HCT116 (cell line): ENCODE measurements around the gene OR2T11. TPM values are rescaled to one million over a fixed set of nuclear protein-coding genes. Genes with fewer than 3 reads are reported as not detected.

Experiments used
- ATAC-seq: fragments of 200-7000 bp; cut with Tn5 transposase; 2 replicates; pipeline ENCODE4 v1.9.1; 2020; ENCODE audit warnings: mild to moderate bottlenecking, moderate library complexity
- BruUV-seq: library from RNA; stranded (reverse); fragments of 400-500 nt; replicated peaks from 2 replicates; lab custom pipeline; 2021; lab: Mats Ljungman, UMichigan
- CTCF ChIA-PET: fragments of 300-600 bp; sonication (Branson Sonifier 250); formaldehyde crosslinking; loops from one replicate; lab custom pipeline; 2021; ENCODE audit warnings: antibody characterized with exemption; lab: Charles Lee
- POLR2A ChIA-PET: fragments of 300-600, 350-600 bp; sonication (Branson Sonifier 250); formaldehyde crosslinking; loops from one replicate; lab custom pipeline; 2021; ENCODE audit warnings: antibody characterized with exemption; lab: Charles Lee
- RAD21 ChIA-PET, 2 experiments: fragments of 300-600 bp; sonication (Branson Sonifier 250); formaldehyde crosslinking; loops; one replicate each; lab custom pipeline; 2023; ENCODE audit warnings: low total read pairs in 2 of 2; ENCODE audit not compliant: uncharacterized antibody in 2 of 2, unreplicated experiment in 2 of 2, low non-redundant PET in 1 of 2; lab: Charles Lee
- DNase-seq: peaks from one replicate; pipeline ENCODE4 v3.0.0-alpha.2; 2010; ENCODE audit warnings: low read depth, low spot score
- H2AFZ ChIP-seq: fragments of 200-600 bp; shearing (Covaris generic), sonication (generic); 2 replicates; pipeline ENCODE4 v1.6.1; 2017; ENCODE audit warnings: low read depth, mixed run types, mixed read lengths, antibody characterized with exemption, low read length; ENCODE audit not compliant: poor library complexity, severe bottlenecking
- H3K27ac ChIP-seq: 2 replicates; pipeline ENCODE4 v1.5.1; 2012; ENCODE audit warnings: low read depth, low read length
- H3K27me3 ChIP-seq: fragments of 200-600 bp; sonication (generic); 2 replicates; pipeline ENCODE4 v1.6.1; 2016; ENCODE audit warnings: mixed run types, low read length, mixed read lengths; ENCODE audit not compliant: insufficient read depth
- H3K36me3 ChIP-seq, 2 experiments: fragments of 200-500 bp in 1 of 2; fragments of 200-600 bp in 1 of 2; sonication (Bioruptor generic) in 1 of 2; sonication (generic) in 1 of 2; 2 replicates each; pipeline versions ENCODE4 v1.5.1 to v1.6.1; 2014 to 2016; ENCODE audit warnings: low read length in 2 of 2, inconsistent platforms in 1 of 2, mixed read lengths in 1 of 2, mixed run types in 1 of 2; ENCODE audit not compliant: insufficient read depth in 2 of 2, control insufficient read depth in 1 of 2
- H3K4me1 ChIP-seq, 2 experiments: fragments of 200-600 bp in 1 of 2; sonication (generic) in 1 of 2; 2 replicates each; pipeline versions ENCODE4 v1.5.1 to v1.6.1; 2012 to 2017; ENCODE audit warnings: low read length in 2 of 2, inconsistent platforms in 1 of 2, mild to moderate bottlenecking in 1 of 2, mixed read lengths in 1 of 2, mixed run types in 1 of 2, moderate library complexity in 1 of 2; ENCODE audit not compliant: insufficient read depth in 2 of 2, control insufficient read depth in 1 of 2
- H3K4me2 ChIP-seq: fragments of 200-600 bp; sonication (generic); 2 replicates; pipeline ENCODE4 v1.6.1; 2017; ENCODE audit warnings: mixed run types, low read length, mixed read lengths
- H3K4me3 ChIP-seq, 2 experiments: fragments of 200-600 bp in 1 of 2; sonication (generic) in 1 of 2; replicated peaks in 1 of 2; 2 replicates each; pipeline ENCODE4 v1.5.1; 2011 to 2016; ENCODE audit warnings: low read length in 2 of 2, control low read depth in 1 of 2, low read depth in 1 of 2, mild to moderate bottlenecking in 1 of 2, mixed read lengths in 1 of 2, mixed run types in 1 of 2
- H3K79me2 ChIP-seq: fragments of 200-600 bp; sonication (generic); 2 replicates; pipeline ENCODE4 v1.6.1; 2017; ENCODE audit warnings: mild to moderate bottlenecking, mixed run types, low read length, moderate library complexity, mixed read lengths; ENCODE audit not compliant: insufficient read depth
- H3K9ac ChIP-seq: fragments of 200-600 bp; sonication (generic); 2 replicates; pipeline ENCODE4 v1.6.1; 2016; ENCODE audit warnings: low read length, mixed read lengths
- H3K9me2 ChIP-seq: fragments of 200-600 bp; sonication (generic), shearing (Covaris generic); 2 replicates; pipeline ENCODE4 v1.6.1; 2017; ENCODE audit warnings: mixed run types, mild to moderate bottlenecking, moderate library complexity; ENCODE audit not compliant: insufficient read depth
- H3K9me3 ChIP-seq, 2 experiments: fragments of 200-500 bp in 1 of 2; fragments of 200-600 bp in 1 of 2; sonication (Bioruptor generic) in 1 of 2; sonication (generic) in 1 of 2; 2 replicates each; pipeline ENCODE4 v1.6.1; 2014 to 2017; ENCODE audit warnings: low read length in 2 of 2, mixed read lengths in 2 of 2, inconsistent platforms in 1 of 2, low read depth in 1 of 2, mild to moderate bottlenecking in 1 of 2, mixed run types in 1 of 2, moderate library complexity in 1 of 2; ENCODE audit not compliant: control insufficient read depth in 1 of 2, insufficient read depth in 1 of 2
- H4K20me1 ChIP-seq: fragments of 200-600 bp; sonication (generic), shearing (Covaris generic); 2 replicates; pipeline ENCODE4 v1.6.1; 2017; ENCODE audit warnings: mixed run types, mild to moderate bottlenecking, moderate library complexity; ENCODE audit not compliant: insufficient read depth
- CEBPB ChIP-seq: IDR thresholded peaks from 2 replicates; pipeline ENCODE4 v1.6.1; 2012; ENCODE audit warnings: low read depth
- CTCF ChIP-seq, 3 experiments: fragments of 200-600 bp in 1 of 3; sonication (generic) in 1 of 3; IDR thresholded peaks in 2 of 3; conservative IDR thresholded peaks in 1 of 3; 2 replicates each; pipeline ENCODE4 v1.5.1; 2012 to 2017; ENCODE audit warnings: low read depth in 2 of 3, low read length in 2 of 3, antibody characterized with exemption in 1 of 3, borderline replicate concordance in 1 of 3, control low read depth in 1 of 3, mild to moderate bottlenecking in 1 of 3, mixed read lengths in 1 of 3, mixed run types in 1 of 3, moderate library complexity in 1 of 3; ENCODE audit not compliant: insufficient read depth in 1 of 3
- EGR1 ChIP-seq: IDR thresholded peaks from 2 replicates; pipeline ENCODE4 v1.6.1; 2012; ENCODE audit warnings: low read depth
- ELF1 ChIP-seq: IDR thresholded peaks from 2 replicates; pipeline ENCODE4 v1.6.1; 2012; ENCODE audit warnings: low read depth, borderline replicate concordance
- MAX ChIP-seq: IDR thresholded peaks from 2 replicates; pipeline ENCODE4 v1.6.1; 2012
- POLR2A ChIP-seq: IDR thresholded peaks from 2 replicates; pipeline ENCODE4 v1.7.0; 2011; ENCODE audit warnings: borderline replicate concordance; ENCODE audit not compliant: insufficient read depth, insufficient read length; ENCODE audit errors: extremely low read depth
- POLR2AphosphoS5 ChIP-seq: IDR thresholded peaks from 2 replicates; pipeline ENCODE4 v1.6.1; 2011; ENCODE audit warnings: mild to moderate bottlenecking, low read depth, low read length, moderate library complexity
- RAD21 ChIP-seq: IDR thresholded peaks from 2 replicates; pipeline ENCODE4 v1.6.1; 2012; ENCODE audit warnings: low read depth, mild to moderate bottlenecking
- SP1 ChIP-seq: IDR thresholded peaks from 2 replicates; pipeline ENCODE4 v1.6.1; 2012; ENCODE audit warnings: low read depth
- TCF7L2 ChIP-seq: IDR thresholded peaks from 2 replicates; pipeline ENCODE4 v1.7.0; 2011; ENCODE audit warnings: borderline replicate concordance, inconsistent platforms; ENCODE audit not compliant: insufficient read depth, insufficient read length; ENCODE audit errors: extremely low read depth
- ZNF274 ChIP-seq: fragments of 200-500 bp; sonication (Bioruptor generic); IDR thresholded peaks from 2 replicates; pipeline ENCODE4 v1.6.1; 2014; ENCODE audit warnings: mild to moderate bottlenecking, low read depth, low read length, inconsistent platforms
- intact Hi-C: fragments of 100-400 bp; cut with micrococcal nuclease; formaldehyde crosslinking; loops from 2 replicates; pipeline ENCODE4 v1.10.0; 2022
- total RNA-seq: library from RNA; stranded (reverse); gene quantifications from one replicate; pipeline ENCODE4 v1.2.1, GENCODE V29; 2021; ENCODE audit not compliant: unreplicated experiment

The OR2T11 gene
- total RNA-seq, 1 experiment from 2014 or later: not detected

DNA sequence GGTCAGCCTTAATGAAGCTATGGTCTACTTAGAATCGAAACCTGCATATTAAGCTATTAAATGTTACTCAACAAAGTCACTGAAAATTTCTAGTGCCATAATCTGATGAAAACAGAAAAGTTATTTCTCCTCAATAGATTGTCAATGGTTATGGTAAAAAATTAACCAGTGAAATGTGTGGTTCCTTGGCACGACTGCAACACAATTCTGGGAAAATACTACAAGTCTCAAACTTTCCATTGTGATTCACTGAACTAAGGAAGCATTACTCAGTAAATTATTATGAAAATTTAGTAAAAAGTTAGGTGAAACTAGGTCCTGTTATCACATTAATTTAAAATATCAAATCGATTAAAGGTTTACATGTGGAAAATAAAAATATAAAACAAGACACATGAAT, 24.6 kb downstream of the OR2T11 start (continued):
- TF ChIP-seq MAX: no peak
- TF ChIP-seq, all 23 proteins: peak for 0

DNA sequence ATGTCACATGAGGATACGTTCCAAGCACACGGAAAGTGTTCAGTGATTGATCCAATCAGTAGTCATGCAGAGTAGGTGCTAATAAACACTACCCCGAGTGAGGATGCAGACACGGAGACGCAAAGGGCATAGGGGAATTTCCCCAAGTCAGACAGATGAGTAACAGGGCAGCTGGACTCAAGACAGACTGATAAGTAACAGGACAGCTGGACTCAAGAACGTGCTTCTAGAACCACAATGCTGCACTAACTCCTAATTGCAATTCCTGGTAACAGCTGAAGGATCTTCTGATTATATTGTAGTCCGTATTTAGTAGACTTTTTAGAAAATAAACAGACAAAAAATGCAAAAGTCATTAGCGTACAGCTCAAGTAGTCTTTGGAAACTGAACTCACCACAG, 35.5 kb downstream of the OR2T11 start:
- Histone ChIP-seq H4K20me1 (no peaks in the 10 kb centered on the region; the same call in 1 of the 2 replicates), H3K27me3 (no peaks in the 10 kb centered on the region), H3K36me3 (no peaks in the 10 kb centered on the region), H3K9ac (no peak overlapping the region), H3K9me2 (no peaks in the 10 kb centered on the region), H2AFZ (no peak overlapping the region), H3K27ac (no peak overlapping the region), H3K4me1 (no peaks in the 10 kb centered on the region), H3K4me2 (no peak overlapping the region), H3K9me3 (no peaks in the 10 kb centered on the region), H3K4me3 (no peak overlapping the region), H3K79me2 (no peaks in the 10 kb centered on the region)
- no peak for ATAC-seq
- ChIA-PET POLR2A (no interaction called here), RAD21 (no interaction called here), CTCF (no interaction called here)
- no peak for DNase-seq
- no TSS peak for BruUV-seq
- intact Hi-C loops: no loop called here
- TF ChIP-seq POLR2AphosphoS5: no peak
- no peak for TF ChIP-seq EGR1
- TF ChIP-seq CEBPB: no peak
- TF ChIP-seq ZNF274: no peak
- no peak for TF ChIP-seq RAD21
- no peak for TF ChIP-seq POLR2A
- no peak for TF ChIP-seq TCF7L2

DNA sequence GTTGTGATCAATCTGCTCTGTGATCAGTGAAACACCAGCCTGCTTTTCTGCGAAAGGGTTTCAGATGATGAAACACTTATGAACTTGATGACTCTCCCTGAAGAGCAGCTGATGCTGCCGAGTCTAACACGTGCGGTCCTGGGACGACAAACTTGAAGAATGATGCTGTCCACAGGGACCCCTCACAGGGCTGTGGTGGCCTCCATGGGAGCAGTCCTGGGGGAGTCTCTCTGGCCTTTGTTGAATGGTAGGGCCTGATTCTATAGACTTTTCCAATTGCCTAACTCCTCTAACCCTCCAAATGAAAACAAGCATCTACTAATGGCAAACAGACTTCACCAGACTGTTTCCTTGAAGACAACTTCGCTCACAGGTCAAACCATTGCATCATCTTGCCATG, 37.3 kb downstream of the OR2T11 start, which contains the start of gene OR2T10:
Gene OR2T10, minus strand, starts transcription at position 112 of the 400 bp plus-strand sequence. CDS start 3,932 bp downstream, outside the sequence.
- Histone ChIP-seq H3K27me3 (no peaks in the 10 kb centered on the region), H2AFZ (no peak within 1 kb of the TSS), H3K4me1 (no peaks in the 10 kb centered on the region), H4K20me1 (no peaks in the 10 kb centered on the region), H3K9me3 (no peaks in the 10 kb centered on the region), H3K4me3 (no peak within 1 kb of the TSS), H3K79me2 (no peaks in the 10 kb centered on the region), H3K9ac (no peak within 1 kb of the TSS)
- POLR2A ChIA-PET: no interaction called here
- DNase-seq (no peak), ATAC-seq (no peak)
- intact Hi-C loops: no loop called here
- RAD21 ChIA-PET: no interaction called here
- TF ChIP-seq CTCF (IDR thresholded peaks at IDR 0.05 in 2 of 3, conservative IDR thresholded peaks at IDR 0.05 in 1 of 3; ENCODE audit: borderline replicate concordance in 1 of 3, insufficient read depth in 1 of 3, low read depth in 2 of 3, low read length in 2 of 3): no peak
- TF ChIP-seq ELF1: no peak
- TF ChIP-seq SP1: no peak
- TF ChIP-seq RAD21: no peak
- TF ChIP-seq CEBPB: no peak
- TF ChIP-seq, all 23 proteins: peak for 0
- Histone ChIP-seq H3K4me2 (no peak within 1 kb of the TSS), H3K9me2 (no peaks in the 10 kb centered on the region), H3K36me3 (no peaks in the 10 kb centered on the region), H3K27ac (no peak within 1 kb of the TSS)
- CTCF ChIA-PET: no interaction called here
- BruUV-seq: no TSS peak
